Measurements from ENCODE around the gene SH3PXD2A. TPM values are rescaled to one million over a fixed set of nuclear protein-coding genes. Genes with fewer than 3 reads are reported as not detected.

The SH3PXD2A gene
- total RNA-seq, 4 donors from 2014 or later = 9.4 to 20.6 (median 11.2) TPM

- TF ChIP-seq CTCF (IDR thresholded peaks at IDR 0.05) (no peak), POLR2A (IDR thresholded peaks at IDR 0.05) (no peak)
- H3K27ac ChIP-seq = no peak overlapping the region
- DNase-seq = no peak
- no peaks in the 10 kb centered on the region for H3K27me3 ChIP-seq
- 91 to 92% methylated on average over 12 to 13 of the region's 13 CpGs for WGBS, 2 donors
- no peaks in the 10 kb centered on the region for H3K9me3 ChIP-seq
- no peak overlapping the region for H3K4me3 ChIP-seq (replicated peaks in 1 of 3)
- H3K4me1 ChIP-seq = peaks cover 0 to 32% of the 10 kb centered on the region in 2 donors
- intact Hi-C loops (cut with DNase I) = no loop called here
- peaks cover 0 to 7% of the 10 kb centered on the region in 2 donors for H3K36me3 ChIP-seq
Observed at GRCh38 chr10:103617602-103618385, 237.6 kb downstream of the SH3PXD2A start.

GRCh38 chr10:103616705-103617601 lies 238.4 kb downstream of the SH3PXD2A start:
- Histone ChIP-seq H3K9me3 (no peaks in the 10 kb centered on the region), H3K36me3 (peaks cover 1 to 12% of the 10 kb centered on the region in 2 donors), H3K4me1 (peaks cover 0 to 29% of the 10 kb centered on the region in 2 donors), H3K27me3 (no peaks in the 10 kb centered on the region), H3K4me3 (replicated peaks in 1 of 3) (no peak overlapping the region), H3K27ac (peak overlapping the region in 1 of 3 donors; percentile 4)
- TF ChIP-seq CTCF (IDR thresholded peaks at IDR 0.05) (no peak), POLR2A (IDR thresholded peaks at IDR 0.05) (no peak)
- DNase-seq = peak; percentile 34 to 49
- intact Hi-C loops (cut with DNase I) = no loop called here
- WGBS, 2 donors = 85 to 94% methylated on average over 11 to 17 of the region's 20 CpGs

- Histone ChIP-seq H3K27ac (no peak overlapping the region), H3K9me3 (no peaks in the 10 kb centered on the region), H3K27me3 (no peaks in the 10 kb centered on the region), H3K4me3 (replicated peaks in 1 of 3) (no peak overlapping the region), H3K4me1 (peaks cover 1 to 25% of the 10 kb centered on the region in 2 donors), H3K36me3 (peaks cover 8 to 10% of the 10 kb centered on the region in 2 donors)
- 84 to 85% methylated on average over 14 of the region's 14 CpGs for WGBS, 2 donors
- intact Hi-C loops (cut with DNase I) = no loop called here
- no peak for DNase-seq
- TF ChIP-seq CTCF (IDR thresholded peaks at IDR 0.05) = no peak
- TF ChIP-seq POLR2A (IDR thresholded peaks at IDR 0.05) = no peak
Observed at GRCh38 chr10:103614306-103615158, 240.8 kb downstream of the SH3PXD2A start.

- H3K4me3 ChIP-seq (replicated peaks in 1 of 3) = no peak overlapping the region
- no peak for TF ChIP-seq CTCF (IDR thresholded peaks at IDR 0.05)
- no peak for TF ChIP-seq POLR2A (IDR thresholded peaks at IDR 0.05)
- H3K4me1 ChIP-seq = peaks cover 5 to 23% of the 10 kb centered on the region in 2 donors
- peaks cover 8 to 10% of the 10 kb centered on the region in 2 donors for H3K36me3 ChIP-seq
- DNase-seq = no peak
- no peaks in the 10 kb centered on the region for H3K27me3 ChIP-seq
- WGBS, 2 donors = 96 to 100% methylated on average over 2 of the region's 2 CpGs
- no peak overlapping the region for H3K27ac ChIP-seq
- H3K9me3 ChIP-seq = no peaks in the 10 kb centered on the region
- intact Hi-C loops (cut with DNase I) = no loop called here
Observed at GRCh38 chr10:103613616-103614015, 241.8 kb downstream of the SH3PXD2A start.
